Measurements from ENCODE around the gene CAMSAP2.

Gene CAMSAP2

GRCh38 chr1:200901796-200902444, 163.2 kb downstream of the CAMSAP2 start:
- Histone ChIP-seq H2AFZ (ENCODE audit: low read depth, low read length, severe bottlenecking) (no peak overlapping the region), H3K4me3 (ENCODE audit: insufficient read depth, low read length, poor library complexity, severe bottlenecking) (no peak overlapping the region), H3K27me3 (ENCODE audit: low read length) (no peaks in the 10 kb centered on the region), H3K27ac (ENCODE audit: low read depth, low read length) (no peak overlapping the region), H3K79me2 (ENCODE audit: insufficient read depth, low read length) (no peaks in the 10 kb centered on the region), H3K9me2 (replicated peaks; ENCODE audit: insufficient read depth, low read length) (no peaks in the 10 kb centered on the region), H3K36me3 (ENCODE audit: low read length) (no peaks in the 10 kb centered on the region), H3K4me2 (ENCODE audit: low read depth, low read length, poor library complexity, severe bottlenecking) (no peak overlapping the region), H3K9me3 (ENCODE audit: insufficient read depth, low read length) (no peaks in the 10 kb centered on the region), H4K20me1 (ENCODE audit: low read depth, low read length) (no peaks in the 10 kb centered on the region), H3F3A (ENCODE audit: insufficient read depth) (no peaks in the 10 kb centered on the region), H3K9ac (ENCODE audit: low read length) (no peak overlapping the region)
- no peak for TF ChIP-seq EZH2phosphoT487 (conservative IDR thresholded peaks at IDR 0.05; ENCODE audit: low read length)
- TF ChIP-seq, protein P1, sequence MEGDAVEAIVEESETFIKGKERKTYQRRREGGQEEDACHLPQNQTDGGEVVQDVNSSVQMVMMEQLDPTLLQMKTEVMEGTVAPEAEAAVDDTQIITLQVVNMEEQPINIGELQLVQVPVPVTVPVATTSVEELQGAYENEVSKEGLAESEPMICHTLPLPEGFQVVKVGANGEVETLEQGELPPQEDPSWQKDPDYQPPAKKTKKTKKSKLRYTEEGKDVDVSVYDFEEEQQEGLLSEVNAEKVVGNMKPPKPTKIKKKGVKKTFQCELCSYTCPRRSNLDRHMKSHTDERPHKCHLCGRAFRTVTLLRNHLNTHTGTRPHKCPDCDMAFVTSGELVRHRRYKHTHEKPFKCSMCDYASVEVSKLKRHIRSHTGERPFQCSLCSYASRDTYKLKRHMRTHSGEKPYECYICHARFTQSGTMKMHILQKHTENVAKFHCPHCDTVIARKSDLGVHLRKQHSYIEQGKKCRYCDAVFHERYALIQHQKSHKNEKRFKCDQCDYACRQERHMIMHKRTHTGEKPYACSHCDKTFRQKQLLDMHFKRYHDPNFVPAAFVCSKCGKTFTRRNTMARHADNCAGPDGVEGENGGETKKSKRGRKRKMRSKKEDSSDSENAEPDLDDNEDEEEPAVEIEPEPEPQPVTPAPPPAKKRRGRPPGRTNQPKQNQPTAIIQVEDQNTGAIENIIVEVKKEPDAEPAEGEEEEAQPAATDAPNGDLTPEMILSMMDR (IDR thresholded peaks at IDR 0.05; ENCODE audit: insufficient read depth, low read length, poor library complexity, severe bottlenecking), result no peak

- Histone ChIP-seq H3K9ac (ENCODE audit: low read length) (no peak overlapping the region), H3F3A (ENCODE audit: insufficient read depth) (no peaks in the 10 kb centered on the region), H4K20me1 (ENCODE audit: low read depth, low read length) (no peaks in the 10 kb centered on the region), H3K9me2 (replicated peaks; ENCODE audit: insufficient read depth, low read length) (no peaks in the 10 kb centered on the region), H3K27me3 (ENCODE audit: low read length) (no peaks in the 10 kb centered on the region), H2AFZ (ENCODE audit: low read depth, low read length, severe bottlenecking) (no peak overlapping the region), H3K36me3 (ENCODE audit: low read length) (no peaks in the 10 kb centered on the region), H3K9me3 (ENCODE audit: insufficient read depth, low read length) (no peaks in the 10 kb centered on the region), H3K4me3 (ENCODE audit: insufficient read depth, low read length, poor library complexity, severe bottlenecking) (no peak overlapping the region), H3K27ac (ENCODE audit: low read depth, low read length) (no peak overlapping the region), H3K79me2 (ENCODE audit: insufficient read depth, low read length) (no peaks in the 10 kb centered on the region), H3K4me2 (ENCODE audit: low read depth, low read length, poor library complexity, severe bottlenecking) (no peak overlapping the region)
- TF ChIP-seq EZH2phosphoT487 (conservative IDR thresholded peaks at IDR 0.05; ENCODE audit: low read length), result no peak
- TF ChIP-seq, protein P1 (IDR thresholded peaks at IDR 0.05; ENCODE audit: insufficient read depth, low read length, poor library complexity, severe bottlenecking), result no peak
Observed at GRCh38 chr1:200903793-200904192, 165.1 kb downstream of the CAMSAP2 start.

- TF ChIP-seq, protein P1 (IDR thresholded peaks at IDR 0.05; ENCODE audit: insufficient read depth, low read length, poor library complexity, severe bottlenecking), result no peak
- TF ChIP-seq EZH2phosphoT487 (conservative IDR thresholded peaks at IDR 0.05; ENCODE audit: low read length), result no peak
- Histone ChIP-seq H3K79me2 (ENCODE audit: insufficient read depth, low read length) (no peaks in the 10 kb centered on the region), H3K36me3 (ENCODE audit: low read length) (no peaks in the 10 kb centered on the region), H3F3A (ENCODE audit: insufficient read depth) (no peaks in the 10 kb centered on the region), H3K27me3 (ENCODE audit: low read length) (no peaks in the 10 kb centered on the region), H3K9ac (ENCODE audit: low read length) (no peak overlapping the region), H3K4me2 (ENCODE audit: low read depth, low read length, poor library complexity, severe bottlenecking) (no peak overlapping the region), H4K20me1 (ENCODE audit: low read depth, low read length) (no peaks in the 10 kb centered on the region), H3K4me3 (ENCODE audit: insufficient read depth, low read length, poor library complexity, severe bottlenecking) (no peak overlapping the region), H3K9me2 (replicated peaks; ENCODE audit: insufficient read depth, low read length) (no peaks in the 10 kb centered on the region), H3K9me3 (ENCODE audit: insufficient read depth, low read length) (no peaks in the 10 kb centered on the region), H2AFZ (ENCODE audit: low read depth, low read length, severe bottlenecking) (no peak overlapping the region), H3K27ac (ENCODE audit: low read depth, low read length) (no peak overlapping the region)
Observed at GRCh38 chr1:200904772-200905171, 166.1 kb downstream of the CAMSAP2 start.

All from SU-DHL-6 (cell line).